Esophagus squamous epithelium (tissue), 5 donors: Measurements from ENCODE around the gene DRGX. TPM values are rescaled to one million over a fixed set of nuclear protein-coding genes. Genes with fewer than 3 reads are reported as not detected.

Experiments used
- DNase-seq: peaks from one replicate; lab custom pipeline; 2025; lab: John Stamatoyannopoulos, UW
- H3K27ac ChIP-seq, 4 donors: fragments of 200-600 bp; sonication (generic); one replicate each; pipeline ENCODE4 v1.5.1; 2016 to 2019; ENCODE audit warnings: mild to moderate bottlenecking in 1 of 4
- H3K27me3 ChIP-seq, 4 donors: fragments of 200-600 bp; sonication (generic); 1 replicate in 3 of 4; 2 replicates in 1 of 4; pipeline versions ENCODE4 v1.5.1 to v1.6.0; 2017 to 2021; ENCODE audit warnings: antibody characterized with exemption in 1 of 4
- H3K36me3 ChIP-seq, 3 donors: fragments of 200-600 bp; sonication (generic); one replicate each; pipeline ENCODE4 v1.5.1; 2016 to 2019
- H3K4me1 ChIP-seq, 3 donors: fragments of 200-600 bp; sonication (generic); one replicate each; pipeline ENCODE4 v1.5.1; 2017 to 2019
- H3K4me3 ChIP-seq, 4 donors: fragments of 200-600 bp; sonication (generic); 1 replicate in 3 of 4; 2 replicates in 1 of 4; pipeline ENCODE4 v1.5.1; 2016 to 2019; ENCODE audit warnings: mild to moderate bottlenecking in 2 of 4, moderate library complexity in 1 of 4
- H3K9me3 ChIP-seq, 3 donors: fragments of 200-600 bp; sonication (generic); one replicate each; pipeline ENCODE4 v1.5.1; 2016 to 2019
- CTCF ChIP-seq, 6 experiments: fragments of 450-650 bp in 4 of 6; fragments of 200-600 bp in 2 of 6; sonication (generic) in 2 of 6; IDR thresholded peaks; one replicate each; pipeline ENCODE4 v1.5.1; 2016 to 2019; ENCODE audit warnings: antibody characterized with exemption in 6 of 6, mild to moderate bottlenecking in 4 of 6, moderate library complexity in 4 of 6
- POLR2A ChIP-seq, 4 donors: fragments of 450-650 bp; IDR thresholded peaks; one replicate each; pipeline ENCODE4 v1.6.1; 2017; ENCODE audit warnings: antibody characterized with exemption in 4 of 4, mild to moderate bottlenecking in 4 of 4, moderate library complexity in 3 of 4
- WGBS, 2 donors: methylation state at CpG; one replicate each; pipeline ENCODE4 v1.1.5; 2018; 5-methylcytosine and 5-hydroxymethylcytosine counted together
- intact Hi-C: fragments of 100-400 bp; cut with DNase I; formaldehyde crosslinking; loops from one replicate; pipeline ENCODE4 v1.15.0; 2022
- total RNA-seq, 4 donors: library from RNA; depleted of rRNA; stranded (reverse); fragments of >200 nt; gene quantifications; one replicate each; pipeline ENCODE4 v1.1.0, GENCODE V29; 2016
- donor health status: DM: yes; HTN: yes; CAD: no.

The DRGX gene
- total RNA-seq, 4 donors from 2014 or later: not detected

GRCh38 chr10:49403363-49403762 lies 7.5 kb upstream of the DRGX start:
- Histone ChIP-seq H3K36me3 (no peaks in the 10 kb centered on the region), H3K27ac (no peak overlapping the region), H3K9me3 (no peaks in the 10 kb centered on the region), H3K4me1 (peaks cover 2 to 4% (median 3%) of the 10 kb centered on the region in 3 donors), H3K4me3 (no peak overlapping the region), H3K27me3 (peaks cover 2 to 79% (median 12%) of the 10 kb centered on the region in 4 donors)
- intact Hi-C loops: no loop called here
- DNase-seq: no peak
- no peak for TF ChIP-seq POLR2A (IDR thresholded peaks at IDR 0.05)
- TF ChIP-seq CTCF (IDR thresholded peaks at IDR 0.05): no peak
- 45 to 48% methylated on average over 3 of the region's 3 CpGs for WGBS, 2 donors

- Histone ChIP-seq H3K27me3 (peaks cover 21 to 97% (median 42%) of the 10 kb centered on the region in 4 donors), H3K27ac (no peak overlapping the region), H3K9me3 (no peaks in the 10 kb centered on the region), H3K4me1 (peaks cover 17 to 34% (median 21%) of the 10 kb centered on the region in 3 donors), H3K36me3 (no peaks in the 10 kb centered on the region), H3K4me3 (no peak overlapping the region)
- WGBS, 2 donors: 84 to 94% methylated on average over 1 of the region's 2 CpGs
- no peak for DNase-seq
- intact Hi-C loops: no loop called here
- TF ChIP-seq CTCF (IDR thresholded peaks at IDR 0.05): no peak
These were observed 4.5 kb upstream of the DRGX start for GRCh38 chr10:49400365-49400764.

- Histone ChIP-seq H3K9me3 (no peaks in the 10 kb centered on the region), H3K4me3 (no peak overlapping the region), H3K27me3 (peaks cover 33 to 98% (median 54%) of the 10 kb centered on the region in 4 donors), H3K4me1 (peaks cover 17 to 41% (median 26%) of the 10 kb centered on the region in 3 donors), H3K27ac (no peak overlapping the region), H3K36me3 (no peaks in the 10 kb centered on the region)
- no peak for DNase-seq
- no peak for TF ChIP-seq POLR2A (IDR thresholded peaks at IDR 0.05)
- TF ChIP-seq CTCF (IDR thresholded peaks at IDR 0.05): no peak
- intact Hi-C loops: no loop called here
- 7 to 13% methylated on average over 7 to 8 of the region's 9 CpGs for WGBS, 2 donors
These were observed 3.1 kb upstream of the DRGX start for GRCh38 chr10:49398986-49399385.

GRCh38 chr10:49398000-49398861 lies 2.3 kb upstream of the DRGX start:
- 5 to 18% methylated on average over 17 to 30 of the region's 72 CpGs for WGBS, 2 donors
- Histone ChIP-seq H3K27ac (no peak overlapping the region), H3K27me3 (peaks cover 33 to 100% (median 58%) of the 10 kb centered on the region in 4 donors), H3K4me3 (peak overlapping the region in 2 of 4 donors; percentile 18 to 49), H3K36me3 (no peaks in the 10 kb centered on the region), H3K9me3 (no peaks in the 10 kb centered on the region), H3K4me1 (peaks cover 17 to 41% (median 26%) of the 10 kb centered on the region in 3 donors)
- TF ChIP-seq CTCF (IDR thresholded peaks at IDR 0.05) (no peak), POLR2A (IDR thresholded peaks at IDR 0.05) (no peak)
- no peak for DNase-seq
- intact Hi-C loops: no loop called here
